C4-2B (cell line): ENCODE data around the gene ANKRD44.

ENCODE experiments used
- ZFX ChIP-seq: fragments of 450-650 bp; IDR thresholded peaks from 2 replicates; pipeline ENCODE4 v1.6.1; 2017
- TF ChIP-seq, protein P1 (sequence below): fragments of 450-650 bp; conservative IDR thresholded peaks from 2 replicates; pipeline ENCODE4 v1.5.1; 2017; ENCODE audit warnings: mild to moderate bottlenecking

DNA sequence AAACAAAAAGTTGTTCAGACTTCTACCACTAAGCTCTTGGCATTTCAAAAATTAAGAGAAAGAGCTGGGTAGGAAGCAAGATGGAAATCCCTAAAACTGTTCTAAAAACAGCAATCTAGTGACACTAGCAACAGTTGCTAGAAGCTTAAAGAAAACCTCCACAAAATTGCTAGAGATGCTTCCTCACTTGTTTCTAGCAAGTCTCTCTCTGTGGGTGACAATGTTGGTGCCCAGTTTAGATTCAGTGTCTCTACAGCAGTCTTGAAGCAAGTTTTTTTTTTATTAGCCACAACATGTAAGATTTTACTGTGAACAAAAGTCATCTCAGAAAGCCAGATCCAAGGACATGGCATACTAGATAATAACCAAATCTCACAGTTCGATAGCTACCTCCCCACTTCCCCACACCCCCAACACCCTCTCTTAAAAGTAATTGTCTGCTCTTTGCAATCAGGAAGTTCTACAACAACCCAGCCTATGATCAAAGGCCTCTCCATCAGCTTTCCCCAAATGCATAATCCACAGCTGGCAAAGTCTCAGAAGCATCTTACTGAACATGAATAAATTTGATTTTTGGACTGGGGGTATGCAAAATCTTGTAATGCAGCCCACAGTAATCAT, 70.0 kb downstream of the ANKRD44 start:
- TF ChIP-seq, protein P1, sequence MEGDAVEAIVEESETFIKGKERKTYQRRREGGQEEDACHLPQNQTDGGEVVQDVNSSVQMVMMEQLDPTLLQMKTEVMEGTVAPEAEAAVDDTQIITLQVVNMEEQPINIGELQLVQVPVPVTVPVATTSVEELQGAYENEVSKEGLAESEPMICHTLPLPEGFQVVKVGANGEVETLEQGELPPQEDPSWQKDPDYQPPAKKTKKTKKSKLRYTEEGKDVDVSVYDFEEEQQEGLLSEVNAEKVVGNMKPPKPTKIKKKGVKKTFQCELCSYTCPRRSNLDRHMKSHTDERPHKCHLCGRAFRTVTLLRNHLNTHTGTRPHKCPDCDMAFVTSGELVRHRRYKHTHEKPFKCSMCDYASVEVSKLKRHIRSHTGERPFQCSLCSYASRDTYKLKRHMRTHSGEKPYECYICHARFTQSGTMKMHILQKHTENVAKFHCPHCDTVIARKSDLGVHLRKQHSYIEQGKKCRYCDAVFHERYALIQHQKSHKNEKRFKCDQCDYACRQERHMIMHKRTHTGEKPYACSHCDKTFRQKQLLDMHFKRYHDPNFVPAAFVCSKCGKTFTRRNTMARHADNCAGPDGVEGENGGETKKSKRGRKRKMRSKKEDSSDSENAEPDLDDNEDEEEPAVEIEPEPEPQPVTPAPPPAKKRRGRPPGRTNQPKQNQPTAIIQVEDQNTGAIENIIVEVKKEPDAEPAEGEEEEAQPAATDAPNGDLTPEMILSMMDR = no peak
- no peak for TF ChIP-seq ZFX
